GM12892 (cell line): Measurements from ENCODE around the gene ZBTB7C.

Source experiments
- POLR2A ChIP-seq: IDR thresholded peaks from 2 replicates; pipeline ENCODE4 v1.6.1; 2011; ENCODE audit warnings: low read depth, low read length, control low read depth
- POLR2AphosphoS5 ChIP-seq: IDR thresholded peaks from 2 replicates; pipeline ENCODE4 v1.6.1; 2011; ENCODE audit warnings: low read depth, low read length, control low read depth

DNA sequence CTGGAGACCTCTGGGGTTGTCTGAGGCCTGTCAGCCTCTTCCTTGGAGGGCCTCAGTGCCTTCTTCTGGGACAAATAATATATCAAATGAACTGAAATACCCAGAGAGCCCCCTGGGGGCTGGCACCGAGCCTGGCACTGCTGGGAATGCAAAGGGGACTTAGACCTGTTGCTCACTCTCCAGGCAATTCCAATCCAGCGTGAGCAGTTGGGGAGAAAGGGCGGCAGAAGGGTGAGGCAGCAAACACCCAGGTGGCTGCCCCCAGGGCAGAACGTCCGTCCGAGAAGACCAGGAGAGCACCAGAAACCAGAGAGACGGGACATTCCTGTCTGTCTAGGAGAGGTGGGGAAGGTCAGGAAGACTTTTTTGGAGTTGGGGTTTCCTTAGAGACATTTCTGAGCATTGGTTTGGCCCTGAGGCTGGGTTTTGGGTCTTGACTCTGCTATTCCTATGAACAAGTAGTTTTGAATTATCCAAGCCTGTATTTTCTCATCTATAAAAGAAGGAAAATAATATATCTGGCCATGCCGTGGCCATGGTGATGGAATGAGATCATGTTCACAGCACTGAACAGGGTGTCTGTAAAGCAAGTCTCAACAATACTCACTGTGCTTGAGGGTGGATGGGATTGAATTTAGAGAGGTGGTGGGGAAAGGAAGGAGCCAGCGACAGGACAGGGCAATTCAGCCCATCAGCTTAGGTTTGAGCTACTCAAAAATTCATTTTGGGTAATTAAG lies 44.3 kb upstream of the ZBTB7C start:
- TF ChIP-seq POLR2A (no peak), POLR2AphosphoS5 (no peak)
